HEK293 (cell line): ENCODE results near the gene DCDC2.
A peak's percentile ranks its signal among the peaks of the same experiment; 100 is the strongest.

Source experiments
- OSR2 ChIP-seq: fragments of 450-650 bp; formaldehyde crosslinking; IDR thresholded peaks from 2 replicates; pipeline ENCODE4 v1.5.1; 2016; ENCODE audit warnings: missing biosample characterization, missing genetic modification characterization
- SCRT2 ChIP-seq: fragments of 450-650 bp; formaldehyde crosslinking; IDR thresholded peaks from 2 replicates; pipeline ENCODE4 v1.5.1; 2016; ENCODE audit warnings: missing biosample characterization, missing genetic modification characterization
- ZEB2 ChIP-seq: fragments of 450-650 bp; formaldehyde crosslinking; IDR thresholded peaks from 2 replicates; pipeline ENCODE4 v1.5.1; 2016; ENCODE audit warnings: missing biosample characterization, missing genetic modification characterization
- ZNF121 ChIP-seq: fragments of 450-650 bp; formaldehyde crosslinking; IDR thresholded peaks from 2 replicates; pipeline ENCODE4 v1.5.1; 2016; ENCODE audit warnings: missing biosample characterization, missing genetic modification characterization
- ZNF132 ChIP-seq: fragments of 450-650 bp; formaldehyde crosslinking; IDR thresholded peaks from 2 replicates; pipeline ENCODE4 v1.5.1; 2017; ENCODE audit warnings: missing biosample characterization, missing genetic modification characterization, borderline replicate concordance
- ZNF157 ChIP-seq: fragments of 450-650 bp; formaldehyde crosslinking; IDR thresholded peaks from 2 replicates; pipeline ENCODE4 v1.5.1; 2016; ENCODE audit warnings: missing biosample characterization, missing genetic modification characterization
- ZNF221 ChIP-seq: fragments of 450-650 bp; formaldehyde crosslinking; IDR thresholded peaks from 2 replicates; pipeline ENCODE4 v1.5.1; 2017; ENCODE audit warnings: missing biosample characterization, missing genetic modification characterization, borderline replicate concordance
- ZNF335 ChIP-seq: fragments of 450-650 bp; formaldehyde crosslinking; conservative IDR thresholded peaks from 2 replicates; pipeline ENCODE4 v1.5.1; 2016; ENCODE audit warnings: missing biosample characterization, missing genetic modification characterization
- ZNF558 ChIP-seq: fragments of 450-650 bp; formaldehyde crosslinking; IDR thresholded peaks from 2 replicates; pipeline ENCODE4 v1.5.1; 2016; ENCODE audit warnings: missing biosample characterization, missing genetic modification characterization
- ZNF561 ChIP-seq: fragments of 450-650 bp; IDR thresholded peaks from 2 replicates; pipeline ENCODE4 v1.5.1; 2018; ENCODE audit warnings: missing biosample characterization, missing genetic modification characterization, borderline replicate concordance
- ZNF621 ChIP-seq: fragments of 450-650 bp; formaldehyde crosslinking; IDR thresholded peaks from 2 replicates; pipeline ENCODE4 v1.5.1; 2017; ENCODE audit warnings: missing biosample characterization, missing genetic modification characterization
- ZNF658 ChIP-seq: fragments of 450-650 bp; formaldehyde crosslinking; IDR thresholded peaks from 2 replicates; pipeline ENCODE4; 2016; ENCODE audit warnings: missing biosample characterization, missing genetic modification characterization
- ZNF76 ChIP-seq: fragments of 450-650 bp; formaldehyde crosslinking; IDR thresholded peaks from 2 replicates; pipeline ENCODE4; 2016; ENCODE audit warnings: low read depth, missing biosample characterization, missing genetic modification characterization, borderline replicate concordance
- ZNF785 ChIP-seq: fragments of 450-650 bp; formaldehyde crosslinking; IDR thresholded peaks from 2 replicates; pipeline ENCODE4 v1.5.1; 2016; ENCODE audit warnings: missing biosample characterization, missing genetic modification characterization
- ZNF791 ChIP-seq: fragments of 450-650 bp; formaldehyde crosslinking; IDR thresholded peaks from 2 replicates; pipeline ENCODE4 v1.5.1; 2016; ENCODE audit warnings: missing biosample characterization, missing genetic modification characterization
- ZNF830 ChIP-seq: fragments of 450-650 bp; IDR thresholded peaks from 2 replicates; pipeline ENCODE4 v1.5.0; 2018; ENCODE audit warnings: missing biosample characterization, missing genetic modification characterization, low read depth, mild to moderate bottlenecking, moderate library complexity
- ZNF843 ChIP-seq: fragments of 450-650 bp; formaldehyde crosslinking; IDR thresholded peaks from 2 replicates; pipeline ENCODE4 v1.5.1; 2016; ENCODE audit warnings: missing biosample characterization, missing genetic modification characterization
- ZXDB ChIP-seq: fragments of 450-650 bp; formaldehyde crosslinking; IDR thresholded peaks from 2 replicates; pipeline ENCODE4 v1.5.1; 2016; ENCODE audit warnings: missing biosample characterization, missing genetic modification characterization
- TF ChIP-seq, protein P1 (sequence below): fragments of 450-650 bp; formaldehyde crosslinking; IDR thresholded peaks from 2 replicates; pipeline ENCODE4 v1.5.1; 2016; ENCODE audit warnings: missing biosample characterization, missing genetic modification characterization
- TF ChIP-seq, protein P2 (sequence below): fragments of 450-650 bp; formaldehyde crosslinking; IDR thresholded peaks from 2 replicates; pipeline ENCODE4 v1.5.1; 2017; ENCODE audit warnings: missing biosample characterization, missing genetic modification characterization
- TF ChIP-seq, protein P3 (sequence below): fragments of 450-650 bp; IDR thresholded peaks from 2 replicates; pipeline ENCODE4 v1.5.1; 2018; ENCODE audit warnings: missing biosample characterization, missing genetic modification characterization
- TF ChIP-seq, protein P4 (sequence below): fragments of 450-650 bp; formaldehyde crosslinking; IDR thresholded peaks from 2 replicates; pipeline ENCODE4 v1.5.1; 2016; ENCODE audit warnings: missing biosample characterization, missing genetic modification characterization
- TF ChIP-seq, protein P5 (sequence below): fragments of 450-650 bp; formaldehyde crosslinking; IDR thresholded peaks from 2 replicates; pipeline ENCODE4 v1.5.1; 2016; ENCODE audit warnings: missing biosample characterization, missing genetic modification characterization
- TF ChIP-seq, protein P6 (sequence below): fragments of 450-650 bp; formaldehyde crosslinking; IDR thresholded peaks from 2 replicates; pipeline ENCODE4 v1.5.1; 2017; ENCODE audit warnings: missing biosample characterization, missing genetic modification characterization
- TF ChIP-seq, protein P7 (sequence below): fragments of 450-650 bp; IDR thresholded peaks from 2 replicates; pipeline ENCODE4 v1.5.1; 2018; ENCODE audit warnings: missing biosample characterization, mild to moderate bottlenecking, missing genetic modification characterization

Gene DCDC2

DNA sequence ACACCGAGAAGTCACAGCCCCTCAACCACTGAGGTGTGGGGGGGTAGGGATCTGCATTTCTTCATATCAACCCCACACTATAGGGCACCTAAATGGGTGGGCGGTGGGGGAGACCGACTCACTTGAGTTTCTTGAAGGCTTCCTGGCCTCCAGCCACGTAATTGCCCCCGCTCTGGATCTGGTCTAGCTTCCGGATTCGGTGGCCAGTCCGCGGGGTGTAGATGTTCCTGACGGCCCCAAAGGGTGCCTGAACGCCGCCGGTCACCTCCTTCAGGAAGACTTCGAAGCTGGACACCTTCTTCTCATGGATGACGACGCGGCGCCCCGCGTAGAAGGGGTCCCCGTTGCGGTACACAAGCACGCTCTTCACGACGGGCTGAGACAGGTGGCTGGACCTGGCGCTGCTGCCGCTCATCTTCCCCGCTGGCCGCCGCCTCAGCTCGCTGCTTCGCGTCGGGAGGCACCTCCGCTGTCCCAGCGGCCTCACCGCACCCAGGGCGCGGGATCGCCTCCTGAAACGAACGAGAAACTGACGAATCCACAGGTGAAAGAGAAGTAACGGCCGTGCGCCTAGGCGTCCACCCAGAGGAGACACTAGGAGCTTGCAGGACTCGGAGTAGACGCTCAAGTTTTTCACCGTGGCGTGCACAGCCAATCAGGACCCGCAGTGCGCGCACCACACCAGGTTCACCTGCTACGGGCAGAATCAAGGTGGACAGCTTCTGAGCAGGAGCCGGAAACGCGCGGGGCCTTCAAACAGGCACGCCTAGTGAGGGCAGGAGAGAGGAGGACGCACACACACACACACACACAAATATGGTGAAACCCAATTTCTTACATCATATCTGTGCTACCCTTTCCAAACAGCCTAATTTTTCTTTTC lies at the start of gene DCDC2 (continued):
- TF ChIP-seq ZNF76 (tag by site-specific recombination) (peak; percentile 62), ZNF561 (tag by site-specific recombination) (peak; percentile 47), SCRT2 (tag by site-specific recombination) (peak; percentile 100), ZNF621 (tag by site-specific recombination) (no peak), ZNF843 (no peak; the same call in 1 of the 2 replicates), OSR2 (tag by site-specific recombination) (peak; percentile 85), ZNF221 (no peak), ZNF830 (no peak), ZEB2 (tag by site-specific recombination) (peak; percentile 80), ZNF558 (tag by site-specific recombination) (peak; percentile 14; the same call in 1 of the 2 replicates), ZNF132 (tag by site-specific recombination) (no peak), ZXDB (tag by site-specific recombination) (peak; percentile 76), ZNF121 (tag by site-specific recombination) (peak; percentile 15; the same call in 1 of the 2 replicates), ZNF658 (tag by site-specific recombination) (no peak), ZNF791 (tag by site-specific recombination) (no peak), ZNF157 (tag by site-specific recombination) (no peak), ZNF785 (tag by site-specific recombination) (no peak), ZNF335 (tag by site-specific recombination) (peak; percentile 99)
- TF ChIP-seq, protein P1, sequence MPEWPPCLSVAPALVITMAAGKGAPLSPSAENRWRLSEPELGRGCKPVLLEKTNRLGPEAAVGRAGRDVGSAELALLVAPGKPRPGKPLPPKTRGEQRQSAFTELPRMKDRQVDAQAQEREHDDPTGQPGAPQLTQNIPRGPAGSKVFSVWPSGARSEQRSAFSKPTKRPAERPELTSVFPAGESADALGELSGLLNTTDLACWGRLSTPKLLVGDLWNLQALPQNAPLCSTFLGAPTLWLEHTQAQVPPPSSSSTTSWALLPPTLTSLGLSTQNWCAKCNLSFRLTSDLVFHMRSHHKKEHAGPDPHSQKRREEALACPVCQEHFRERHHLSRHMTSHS (tag by site-specific recombination), result no peak
- TF ChIP-seq, protein P2, sequence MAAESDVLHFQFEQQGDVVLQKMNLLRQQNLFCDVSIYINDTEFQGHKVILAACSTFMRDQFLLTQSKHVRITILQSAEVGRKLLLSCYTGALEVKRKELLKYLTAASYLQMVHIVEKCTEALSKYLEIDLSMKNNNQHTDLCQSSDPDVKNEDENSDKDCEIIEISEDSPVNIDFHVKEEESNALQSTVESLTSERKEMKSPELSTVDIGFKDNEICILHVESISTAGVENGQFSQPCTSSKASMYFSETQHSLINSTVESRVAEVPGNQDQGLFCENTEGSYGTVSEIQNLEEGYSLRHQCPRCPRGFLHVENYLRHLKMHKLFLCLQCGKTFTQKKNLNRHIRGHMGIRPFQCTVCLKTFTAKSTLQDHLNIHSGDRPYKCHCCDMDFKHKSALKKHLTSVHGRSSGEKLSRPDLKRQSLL, result no peak
- TF ChIP-seq, protein P3, sequence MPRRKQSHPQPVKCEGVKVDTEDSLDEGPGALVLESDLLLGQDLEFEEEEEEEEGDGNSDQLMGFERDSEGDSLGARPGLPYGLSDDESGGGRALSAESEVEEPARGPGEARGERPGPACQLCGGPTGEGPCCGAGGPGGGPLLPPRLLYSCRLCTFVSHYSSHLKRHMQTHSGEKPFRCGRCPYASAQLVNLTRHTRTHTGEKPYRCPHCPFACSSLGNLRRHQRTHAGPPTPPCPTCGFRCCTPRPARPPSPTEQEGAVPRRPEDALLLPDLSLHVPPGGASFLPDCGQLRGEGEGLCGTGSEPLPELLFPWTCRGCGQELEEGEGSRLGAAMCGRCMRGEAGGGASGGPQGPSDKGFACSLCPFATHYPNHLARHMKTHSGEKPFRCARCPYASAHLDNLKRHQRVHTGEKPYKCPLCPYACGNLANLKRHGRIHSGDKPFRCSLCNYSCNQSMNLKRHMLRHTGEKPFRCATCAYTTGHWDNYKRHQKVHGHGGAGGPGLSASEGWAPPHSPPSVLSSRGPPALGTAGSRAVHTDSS, result no peak
- TF ChIP-seq, protein P4, sequence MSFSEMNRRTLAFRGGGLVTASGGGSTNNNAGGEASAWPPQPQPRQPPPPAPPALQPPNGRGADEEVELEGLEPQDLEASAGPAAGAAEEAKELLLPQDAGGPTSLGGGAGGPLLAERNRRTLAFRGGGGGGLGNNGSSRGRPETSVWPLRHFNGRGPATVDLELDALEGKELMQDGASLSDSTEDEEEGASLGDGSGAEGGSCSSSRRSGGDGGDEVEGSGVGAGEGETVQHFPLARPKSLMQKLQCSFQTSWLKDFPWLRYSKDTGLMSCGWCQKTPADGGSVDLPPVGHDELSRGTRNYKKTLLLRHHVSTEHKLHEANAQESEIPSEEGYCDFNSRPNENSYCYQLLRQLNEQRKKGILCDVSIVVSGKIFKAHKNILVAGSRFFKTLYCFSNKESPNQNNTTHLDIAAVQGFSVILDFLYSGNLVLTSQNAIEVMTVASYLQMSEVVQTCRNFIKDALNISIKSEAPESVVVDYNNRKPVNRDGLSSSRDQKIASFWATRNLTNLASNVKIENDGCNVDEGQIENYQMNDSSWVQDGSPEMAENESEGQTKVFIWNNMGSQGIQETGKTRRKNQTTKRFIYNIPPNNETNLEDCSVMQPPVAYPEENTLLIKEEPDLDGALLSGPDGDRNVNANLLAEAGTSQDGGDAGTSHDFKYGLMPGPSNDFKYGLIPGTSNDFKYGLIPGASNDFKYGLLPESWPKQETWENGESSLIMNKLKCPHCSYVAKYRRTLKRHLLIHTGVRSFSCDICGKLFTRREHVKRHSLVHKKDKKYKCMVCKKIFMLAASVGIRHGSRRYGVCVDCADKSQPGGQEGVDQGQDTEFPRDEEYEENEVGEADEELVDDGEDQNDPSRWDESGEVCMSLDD, result peak; percentile 63; the same call in 1 of the 2 replicates
- TF ChIP-seq, protein P5, sequence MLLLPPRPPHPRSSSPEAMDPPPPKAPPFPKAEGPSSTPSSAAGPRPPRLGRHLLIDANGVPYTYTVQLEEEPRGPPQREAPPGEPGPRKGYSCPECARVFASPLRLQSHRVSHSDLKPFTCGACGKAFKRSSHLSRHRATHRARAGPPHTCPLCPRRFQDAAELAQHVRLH (tag by site-specific recombination), result peak; percentile 87
- TF ChIP-seq, protein P6, sequence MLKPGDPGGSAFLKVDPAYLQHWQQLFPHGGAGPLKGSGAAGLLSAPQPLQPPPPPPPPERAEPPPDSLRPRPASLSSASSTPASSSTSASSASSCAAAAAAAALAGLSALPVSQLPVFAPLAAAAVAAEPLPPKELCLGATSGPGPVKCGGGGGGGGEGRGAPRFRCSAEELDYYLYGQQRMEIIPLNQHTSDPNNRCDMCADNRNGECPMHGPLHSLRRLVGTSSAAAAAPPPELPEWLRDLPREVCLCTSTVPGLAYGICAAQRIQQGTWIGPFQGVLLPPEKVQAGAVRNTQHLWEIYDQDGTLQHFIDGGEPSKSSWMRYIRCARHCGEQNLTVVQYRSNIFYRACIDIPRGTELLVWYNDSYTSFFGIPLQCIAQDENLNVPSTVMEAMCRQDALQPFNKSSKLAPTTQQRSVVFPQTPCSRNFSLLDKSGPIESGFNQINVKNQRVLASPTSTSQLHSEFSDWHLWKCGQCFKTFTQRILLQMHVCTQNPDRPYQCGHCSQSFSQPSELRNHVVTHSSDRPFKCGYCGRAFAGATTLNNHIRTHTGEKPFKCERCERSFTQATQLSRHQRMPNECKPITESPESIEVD, result no peak
- TF ChIP-seq, protein P7, sequence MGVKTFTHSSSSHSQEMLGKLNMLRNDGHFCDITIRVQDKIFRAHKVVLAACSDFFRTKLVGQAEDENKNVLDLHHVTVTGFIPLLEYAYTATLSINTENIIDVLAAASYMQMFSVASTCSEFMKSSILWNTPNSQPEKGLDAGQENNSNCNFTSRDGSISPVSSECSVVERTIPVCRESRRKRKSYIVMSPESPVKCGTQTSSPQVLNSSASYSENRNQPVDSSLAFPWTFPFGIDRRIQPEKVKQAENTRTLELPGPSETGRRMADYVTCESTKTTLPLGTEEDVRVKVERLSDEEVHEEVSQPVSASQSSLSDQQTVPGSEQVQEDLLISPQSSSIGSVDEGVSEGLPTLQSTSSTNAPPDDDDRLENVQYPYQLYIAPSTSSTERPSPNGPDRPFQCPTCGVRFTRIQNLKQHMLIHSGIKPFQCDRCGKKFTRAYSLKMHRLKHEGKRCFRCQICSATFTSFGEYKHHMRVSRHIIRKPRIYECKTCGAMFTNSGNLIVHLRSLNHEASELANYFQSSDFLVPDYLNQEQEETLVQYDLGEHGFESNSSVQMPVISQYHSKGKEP (tag by site-specific recombination), result no peak
- TF ChIP-seq, all 188 proteins: peak for 62
